CD4-positive, alpha-beta T cell treated with Interleukin-15 for 4 hours (primary cell): ENCODE results near the gene PKIG.
"Not testable (repeated sequence)": the region's sequence is repeated elsewhere in the genome, so short reads cannot be mapped to it uniquely, and the experiment has no call there.

Source experiments
- DNase-seq: peaks from one replicate; pipeline ENCODE4 v3.0.0-alpha.2; 2020; ENCODE audit warnings: low spot score

The PKIG gene

GRCh38 chr20:44642203-44643153 is 60.1 kb downstream of the PKIG start:
- peak; percentile 23 for DNase-seq

GRCh38 chr20:44643154-44643519 is 60.8 kb downstream of the PKIG start:
- DNase-seq, result no peak

- DNase-seq, result peak; percentile 66
Observed at GRCh38 chr20:44643596-44644229, 61.3 kb downstream of the PKIG start.

GRCh38 chr20:44644230-44644617 is 61.8 kb downstream of the PKIG start:
- no peak for DNase-seq

GRCh38 chr20:44644667-44645131 is 62.3 kb downstream of the PKIG start:
- DNase-seq, result peak; percentile 58

GRCh38 chr20:44646023-44646640 is 63.8 kb downstream of the PKIG start:
- peak; percentile 28 for DNase-seq

- DNase-seq, result peak; percentile 40
Observed at GRCh38 chr20:44646641-44647274, 64.4 kb downstream of the PKIG start.

- DNase-seq, result no peak
Observed at GRCh38 chr20:44648068-44648467, 65.7 kb downstream of the PKIG start.

GRCh38 chr20:44648579-44648978 is 66.2 kb downstream of the PKIG start:
- no peak for DNase-seq

GRCh38 chr20:44649126-44649525 is 66.7 kb downstream of the PKIG start:
- no peak for DNase-seq

GRCh38 chr20:44649976-44650375 is 67.6 kb downstream of the PKIG start:
- no peak for DNase-seq

GRCh38 chr20:44650771-44651433 is 68.5 kb downstream of the PKIG start:
- DNase-seq, result peak; percentile 37

- DNase-seq, result no peak
Observed at GRCh38 chr20:44651434-44651683, 69.0 kb downstream of the PKIG start.

GRCh38 chr20:44651684-44652423 is 69.5 kb downstream of the PKIG start, which contains the start of gene ADA:
Gene ADA (minus strand): TSS chr20:44651699. CDS start chr20:44651607, 92 bp downstream.
- DNase-seq, result peak; percentile 27

GRCh38 chr20:44653546-44653945 is 71.2 kb downstream of the PKIG start:
- no peak for DNase-seq

- DNase-seq, result not testable (repeated sequence)
Observed at GRCh38 chr20:44654210-44654609, 71.8 kb downstream of the PKIG start.

- DNase-seq, result no peak
Observed at GRCh38 chr20:44656448-44656847, 74.1 kb downstream of the PKIG start.

GRCh38 chr20:44657875-44658274 is 75.5 kb downstream of the PKIG start:
- DNase-seq, result no peak

- no peak for DNase-seq
Observed at GRCh38 chr20:44658810-44659209, 76.4 kb downstream of the PKIG start.

GRCh38 chr20:44659931-44660330 is 77.6 kb downstream of the PKIG start:
- DNase-seq, result no peak

GRCh38 chr20:44660581-44660980 is 78.2 kb downstream of the PKIG start:
- no peak for DNase-seq
